PC-3 (cell line): ENCODE results near the gene DDX21.

Experiments
- EZH2 ChIP-seq: fragments of 300-600 bp; sonication (generic); IDR thresholded peaks from one replicate; pipeline ENCODE4 v1.6.1; 2017; ENCODE audit warnings: antibody characterized with exemption, mild to moderate bottlenecking, low read length; ENCODE audit not compliant: unreplicated experiment
- EZH2phosphoT487 ChIP-seq: fragments of 300-600 bp; sonication (generic); IDR thresholded peaks from 2 replicates; pipeline ENCODE4 v1.6.1; 2018; ENCODE audit warnings: mild to moderate bottlenecking, antibody characterized with exemption, low read length, borderline replicate concordance
- TF ChIP-seq, protein P1 (sequence below): fragments of 300-600 bp; sonication (generic); conservative IDR thresholded peaks from 2 replicates; pipeline ENCODE4 v1.5.1; 2017; ENCODE audit warnings: antibody characterized with exemption, low read depth, mild to moderate bottlenecking, low read length

GRCh38 chr10:69033256-69033655, 77.3 kb downstream of the DDX21 start:
- TF ChIP-seq, protein P1, sequence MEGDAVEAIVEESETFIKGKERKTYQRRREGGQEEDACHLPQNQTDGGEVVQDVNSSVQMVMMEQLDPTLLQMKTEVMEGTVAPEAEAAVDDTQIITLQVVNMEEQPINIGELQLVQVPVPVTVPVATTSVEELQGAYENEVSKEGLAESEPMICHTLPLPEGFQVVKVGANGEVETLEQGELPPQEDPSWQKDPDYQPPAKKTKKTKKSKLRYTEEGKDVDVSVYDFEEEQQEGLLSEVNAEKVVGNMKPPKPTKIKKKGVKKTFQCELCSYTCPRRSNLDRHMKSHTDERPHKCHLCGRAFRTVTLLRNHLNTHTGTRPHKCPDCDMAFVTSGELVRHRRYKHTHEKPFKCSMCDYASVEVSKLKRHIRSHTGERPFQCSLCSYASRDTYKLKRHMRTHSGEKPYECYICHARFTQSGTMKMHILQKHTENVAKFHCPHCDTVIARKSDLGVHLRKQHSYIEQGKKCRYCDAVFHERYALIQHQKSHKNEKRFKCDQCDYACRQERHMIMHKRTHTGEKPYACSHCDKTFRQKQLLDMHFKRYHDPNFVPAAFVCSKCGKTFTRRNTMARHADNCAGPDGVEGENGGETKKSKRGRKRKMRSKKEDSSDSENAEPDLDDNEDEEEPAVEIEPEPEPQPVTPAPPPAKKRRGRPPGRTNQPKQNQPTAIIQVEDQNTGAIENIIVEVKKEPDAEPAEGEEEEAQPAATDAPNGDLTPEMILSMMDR, result no peak
- no peak for TF ChIP-seq EZH2phosphoT487
- no peak for TF ChIP-seq EZH2
